ENCODE measurements around the gene HNRNPA1. TPM values are rescaled to one million over a fixed set of nuclear protein-coding genes. Genes with fewer than 3 reads are reported as not detected.

Gene HNRNPA1
- total RNA-seq, 1 experiment from 2014 or later = 1,764 TPM

GRCh38 chr12:54285150-54286041, 4.9 kb downstream of the HNRNPA1 start:
- intact Hi-C loops (cut with micrococcal nuclease; ENCODE audit: unreplicated experiment) = no loop called here
- H3K9me3 ChIP-seq (ENCODE audit: low read depth, low read length, poor library complexity, severe bottlenecking) = no peaks in the 10 kb centered on the region
- peaks cover 77% of the 10 kb centered on the region for H3K36me3 ChIP-seq (ENCODE audit: insufficient read depth, low read length, poor library complexity, severe bottlenecking)
- H3K27me3 ChIP-seq (replicated peaks; ENCODE audit: insufficient read depth, low read depth, low read length, poor library complexity) = no peaks in the 10 kb centered on the region
- CTCF ChIA-PET = no interaction called here
- H3K4me1 ChIP-seq (ENCODE audit: insufficient read depth, low read length, poor library complexity, severe bottlenecking) = peaks cover 8% of the 10 kb centered on the region
- BruUV-seq (replicated peaks) = no TSS peak
- peak overlapping the region; percentile 73 for H3K4me3 ChIP-seq (ENCODE audit: low read depth, low read length, poor library complexity, severe bottlenecking)
- no peak for DNase-seq (ENCODE audit: low spot score)
- TF ChIP-seq CTCF (conservative IDR thresholded peaks at IDR 0.05; ENCODE audit: low read depth, low read length) = peak; percentile 49
- no peak for TF ChIP-seq EZH2 (IDR thresholded peaks at IDR 0.05; ENCODE audit: borderline replicate concordance, low read depth, low read length, poor library complexity, severe bottlenecking)
- H3K27ac ChIP-seq (ENCODE audit: low read depth, low read length, poor library complexity, severe bottlenecking) = no peak overlapping the region
- POLR2A ChIA-PET (ENCODE audit: low non-redundant PET) = no interaction called here

GRCh38 chr12:54286042-54287030, 5.8 kb downstream of the HNRNPA1 start:
- Histone ChIP-seq H3K27ac (ENCODE audit: low read depth, low read length, poor library complexity, severe bottlenecking) (no peak overlapping the region), H3K4me3 (ENCODE audit: low read depth, low read length, poor library complexity, severe bottlenecking) (no peak overlapping the region), H3K27me3 (replicated peaks; ENCODE audit: insufficient read depth, low read depth, low read length, poor library complexity) (no peaks in the 10 kb centered on the region), H3K36me3 (ENCODE audit: insufficient read depth, low read length, poor library complexity, severe bottlenecking) (peaks cover 72% of the 10 kb centered on the region), H3K9me3 (ENCODE audit: low read depth, low read length, poor library complexity, severe bottlenecking) (no peaks in the 10 kb centered on the region), H3K4me1 (ENCODE audit: insufficient read depth, low read length, poor library complexity, severe bottlenecking) (peaks cover 8% of the 10 kb centered on the region)
- no peak for DNase-seq (ENCODE audit: low spot score)
- no peak for TF ChIP-seq EZH2 (IDR thresholded peaks at IDR 0.05; ENCODE audit: borderline replicate concordance, low read depth, low read length, poor library complexity, severe bottlenecking)
- no peak for TF ChIP-seq CTCF (conservative IDR thresholded peaks at IDR 0.05; ENCODE audit: low read depth, low read length)
- POLR2A ChIA-PET (ENCODE audit: low non-redundant PET) = interaction anchor here (0.5 to 0.8 kb wide), 3 partner anchors 13 to 39 kb away, joined by 4 to 15 read pairs (median 4); partner anchors contain the start of gene COPZ1
- CTCF ChIA-PET = no interaction called here
- intact Hi-C loops (cut with micrococcal nuclease; ENCODE audit: unreplicated experiment) = no loop called here
- no TSS peak for BruUV-seq (replicated peaks)
